GM10248 (cell line): ENCODE measurements around the gene RNF220.

Experiments used
- CTCF ChIA-PET: fragments of 300-600 bp; sonication (Branson Sonifier 250); formaldehyde crosslinking; extraction: SDS; loops from one replicate; lab custom pipeline; 2021; ENCODE audit warnings: antibody characterized with exemption; lab: Yijun Ruan, JAX
- POLR2A ChIA-PET: fragments of 350-650 bp; sonication (Branson Sonifier 250); formaldehyde crosslinking; extraction: SDS; loops from one replicate; lab custom pipeline; 2020; ENCODE audit warnings: antibody characterized with exemption; lab: Yijun Ruan, JAX
- DNase-seq: peaks from one replicate; pipeline ENCODE4 v3.0.0; 2012; ENCODE audit errors: extremely low spot score
- TF ChIP-seq, protein P1 (sequence below): IDR thresholded peaks from 2 replicates; pipeline ENCODE4 v1.5.1; 2012; ENCODE audit warnings: mild to moderate bottlenecking, low read depth; ENCODE audit errors: extremely low read depth, missing control alignments, control extremely low read depth

The RNF220 gene

DNA sequence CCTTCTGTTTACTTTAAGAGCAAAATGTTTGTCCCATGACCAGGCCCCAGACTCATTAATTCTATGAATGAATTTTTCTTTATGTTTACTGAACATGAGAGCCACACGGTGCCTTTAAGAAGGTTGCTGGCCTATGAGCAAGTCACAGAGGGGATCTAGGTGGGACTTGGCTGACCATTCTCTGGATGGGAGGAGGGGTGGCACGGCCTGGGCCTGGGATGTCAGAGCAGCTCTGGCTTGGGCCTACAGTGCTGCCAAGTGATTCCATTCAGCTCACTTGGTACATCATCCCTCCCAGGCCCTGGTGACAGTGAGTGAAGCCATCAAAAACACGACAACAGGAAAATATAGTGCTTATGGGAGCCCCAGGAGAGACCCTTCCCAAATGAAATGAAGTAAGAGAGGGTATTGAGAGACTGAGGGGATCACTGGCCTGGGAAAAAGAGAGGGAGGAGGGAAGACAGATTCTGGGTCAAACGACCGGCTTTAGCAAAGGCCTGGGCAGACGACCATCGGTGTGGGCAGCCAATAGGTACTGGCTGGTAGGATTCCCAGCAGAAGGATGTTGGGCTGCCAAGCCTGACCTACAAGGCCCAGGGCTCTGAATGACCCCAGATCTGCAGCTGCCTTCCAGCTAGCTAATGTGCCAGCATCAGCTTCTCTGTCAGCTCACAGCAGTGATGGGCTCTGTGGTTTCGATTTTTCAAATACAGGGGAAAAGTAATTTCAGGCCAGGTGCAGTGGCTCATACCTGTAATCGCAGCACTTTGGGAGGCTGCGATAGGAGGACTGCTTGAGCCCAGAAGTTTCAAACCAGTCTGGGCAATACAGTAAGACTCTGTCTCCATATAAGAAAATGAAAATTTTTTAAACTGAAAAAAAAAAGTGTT, 265.9 kb downstream of the RNF220 start:
- TF ChIP-seq, protein P1, sequence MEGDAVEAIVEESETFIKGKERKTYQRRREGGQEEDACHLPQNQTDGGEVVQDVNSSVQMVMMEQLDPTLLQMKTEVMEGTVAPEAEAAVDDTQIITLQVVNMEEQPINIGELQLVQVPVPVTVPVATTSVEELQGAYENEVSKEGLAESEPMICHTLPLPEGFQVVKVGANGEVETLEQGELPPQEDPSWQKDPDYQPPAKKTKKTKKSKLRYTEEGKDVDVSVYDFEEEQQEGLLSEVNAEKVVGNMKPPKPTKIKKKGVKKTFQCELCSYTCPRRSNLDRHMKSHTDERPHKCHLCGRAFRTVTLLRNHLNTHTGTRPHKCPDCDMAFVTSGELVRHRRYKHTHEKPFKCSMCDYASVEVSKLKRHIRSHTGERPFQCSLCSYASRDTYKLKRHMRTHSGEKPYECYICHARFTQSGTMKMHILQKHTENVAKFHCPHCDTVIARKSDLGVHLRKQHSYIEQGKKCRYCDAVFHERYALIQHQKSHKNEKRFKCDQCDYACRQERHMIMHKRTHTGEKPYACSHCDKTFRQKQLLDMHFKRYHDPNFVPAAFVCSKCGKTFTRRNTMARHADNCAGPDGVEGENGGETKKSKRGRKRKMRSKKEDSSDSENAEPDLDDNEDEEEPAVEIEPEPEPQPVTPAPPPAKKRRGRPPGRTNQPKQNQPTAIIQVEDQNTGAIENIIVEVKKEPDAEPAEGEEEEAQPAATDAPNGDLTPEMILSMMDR: no peak
- DNase-seq: no peak
- POLR2A ChIA-PET: interaction anchor here (0.6 kb wide), 1 partner anchor 133 kb away, joined by 4 read pairs; no protein-coding TSS in a partner anchor
- CTCF ChIA-PET: interaction anchor here (0.9 to 9.2 kb wide), 4 partner anchors 16 to 47 kb away, joined by 3 to 72 read pairs (median 3); no protein-coding TSS in a partner anchor

DNA sequence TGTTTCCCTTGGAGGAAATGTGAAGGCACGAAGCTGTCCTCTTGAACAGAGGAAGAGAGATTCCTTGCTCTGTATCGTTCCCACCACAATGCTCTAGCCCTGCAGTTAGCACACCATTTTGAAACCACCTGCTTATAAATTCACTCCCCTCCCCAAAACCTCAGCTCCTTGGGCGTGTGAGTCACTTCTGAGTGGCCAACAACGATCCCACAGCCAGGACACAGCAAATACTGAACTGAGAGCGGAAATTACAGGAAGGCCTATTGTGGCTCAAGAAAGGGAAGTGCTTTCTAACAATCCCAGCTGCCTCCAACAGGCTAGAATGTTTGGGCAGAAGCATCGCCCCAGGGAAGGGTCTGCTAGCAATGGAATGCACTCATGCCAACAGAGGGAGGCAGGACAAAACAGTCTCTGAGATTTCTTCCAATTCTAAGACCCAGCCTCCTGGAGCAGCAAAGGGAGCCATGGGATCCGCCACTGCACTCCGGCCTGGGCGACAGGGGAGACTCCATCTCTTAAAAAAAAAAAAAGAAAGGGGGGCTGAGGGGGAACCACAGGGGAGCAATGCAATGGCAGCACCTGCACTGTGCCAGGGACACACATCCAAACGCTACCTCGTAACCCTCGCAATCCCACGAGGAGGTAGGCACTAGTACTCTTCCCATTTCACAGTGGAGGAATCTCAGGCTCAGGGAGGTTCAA, 267.4 kb downstream of the RNF220 start:
- POLR2A ChIA-PET: interaction anchor here (1.0 to 1.4 kb wide), 2 partner anchors 31 to 34 kb away, joined by 3 to 5 read pairs; no protein-coding TSS in a partner anchor
- CTCF ChIA-PET: interaction anchor here (0.7 to 9.2 kb wide), 6 partner anchors 12 to 58 kb away, joined by 3 to 72 read pairs (median 4); partner anchors contain the start of gene RNU5D-1
- peak; percentile 56 for DNase-seq
- TF ChIP-seq, protein P1: no peak

DNA sequence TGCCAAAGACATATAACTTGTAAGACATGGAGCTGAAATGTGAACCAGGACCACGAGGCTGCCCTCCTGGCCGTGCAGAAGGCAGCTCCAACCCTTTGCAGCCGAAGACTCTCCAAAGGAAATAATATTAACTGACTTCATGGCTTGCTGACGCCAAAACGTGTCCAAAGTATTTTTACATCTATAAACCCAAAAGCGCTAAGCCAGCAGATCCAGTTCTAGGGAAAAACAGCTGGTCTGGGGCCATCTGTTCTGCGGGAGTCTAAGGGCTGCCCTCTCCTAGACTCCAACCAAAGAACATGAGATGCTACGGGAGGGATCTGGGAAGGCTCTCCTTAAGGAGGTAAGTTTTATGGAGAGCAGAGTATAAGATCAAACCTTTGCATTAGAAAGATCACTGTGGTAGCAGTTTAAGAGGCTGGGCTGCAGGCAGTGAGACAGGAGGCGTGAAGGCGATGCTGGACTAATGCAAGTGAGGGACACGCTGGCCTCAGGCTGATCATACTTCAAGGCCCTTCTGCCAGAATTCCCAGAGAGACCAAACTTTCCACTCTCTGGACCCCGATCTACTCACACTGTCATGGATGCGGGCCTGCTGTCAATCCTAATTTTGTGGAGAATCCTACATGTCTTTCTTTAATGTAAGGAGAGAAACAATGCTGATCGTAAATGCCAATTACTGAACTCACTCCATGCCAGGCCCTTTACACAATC, 268.1 kb downstream of the RNF220 start:
- TF ChIP-seq, protein P1: no peak
- POLR2A ChIA-PET: interaction anchor here (1.0 to 1.4 kb wide), 4 partner anchors 32 to 146 kb away, joined by 3 to 9 read pairs (median 5); no protein-coding TSS in a partner anchor
- DNase-seq: no peak
- CTCF ChIA-PET: interaction anchor here (1.0 to 9.2 kb wide), 9 partner anchors 9 to 56 kb away, joined by 3 to 72 read pairs (median 5); no protein-coding TSS in a partner anchor

DNA sequence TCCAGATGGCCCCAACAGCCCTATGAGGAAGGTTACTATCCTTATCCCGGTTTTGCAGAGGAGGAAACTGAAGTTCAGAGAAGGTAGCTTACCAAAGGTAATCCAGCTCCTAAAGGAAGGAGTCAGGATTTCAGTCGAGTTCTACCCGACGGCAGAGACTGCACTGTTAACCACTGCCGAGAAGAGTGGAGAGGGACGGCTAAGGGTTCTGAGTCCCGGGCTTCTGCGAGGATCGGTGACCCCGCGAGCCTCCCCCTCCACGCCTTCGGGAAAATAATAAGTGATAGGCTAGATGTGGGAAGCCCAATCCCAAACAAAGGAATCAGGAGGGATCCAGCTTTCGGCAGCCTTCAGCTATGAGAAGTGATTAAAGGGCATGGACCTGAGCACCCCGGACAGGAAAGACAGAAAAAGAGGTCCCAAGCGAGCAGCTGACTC, 268.6 kb downstream of the RNF220 start:
- TF ChIP-seq, protein P1: no peak
- DNase-seq: no peak
- CTCF ChIA-PET: interaction anchor here (0.8 to 9.2 kb wide), 10 partner anchors 9 to 56 kb away, joined by 3 to 72 read pairs (median 5); no protein-coding TSS in a partner anchor
- POLR2A ChIA-PET: interaction anchor here (0.8 to 1.3 kb wide), 7 partner anchors 10 to 145 kb away, joined by 3 to 9 read pairs (median 3); partner anchors contain the start of gene RPS8

DNA sequence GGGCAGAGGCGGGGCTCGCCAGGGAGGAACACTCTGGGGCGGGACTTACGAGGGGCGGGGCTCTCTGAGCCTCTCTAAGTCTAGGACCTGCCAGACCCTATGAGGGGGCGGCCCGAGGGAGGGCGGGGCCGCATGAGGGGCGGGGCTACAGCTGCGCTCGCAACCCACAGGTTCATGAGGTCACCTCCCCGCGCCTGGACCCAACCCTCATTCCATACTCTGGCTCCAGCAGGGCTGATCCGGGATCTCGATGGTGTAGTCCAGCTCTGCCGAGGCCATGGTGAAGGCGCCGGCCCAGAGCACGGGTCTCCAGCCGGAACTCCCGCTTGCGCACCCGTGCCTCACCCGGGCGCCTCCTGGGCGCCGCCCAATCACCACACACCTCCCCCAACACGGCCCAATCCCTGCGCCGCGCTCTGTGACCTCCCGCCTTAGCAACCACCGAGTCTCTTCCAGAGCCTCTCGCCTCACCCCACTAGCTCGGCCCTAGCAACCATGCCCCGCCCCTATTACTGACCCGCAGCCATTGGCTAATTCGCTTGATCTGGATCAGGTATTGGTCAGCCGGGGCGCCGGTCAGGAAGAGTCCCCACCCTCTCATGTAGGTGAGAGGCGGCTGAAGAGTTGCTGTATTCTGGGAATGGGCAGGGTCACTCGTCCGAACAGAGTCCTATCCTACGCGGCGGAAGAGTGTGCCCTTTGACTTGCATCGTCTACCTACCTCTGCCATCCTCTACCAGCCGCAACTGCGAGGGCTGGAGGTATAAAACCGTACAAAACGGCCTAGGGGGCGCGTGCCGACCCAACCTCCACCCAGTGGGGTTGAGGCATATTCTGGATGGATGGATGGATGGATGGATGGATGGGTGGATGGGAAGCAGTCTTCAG, 269.3 kb downstream of the RNF220 start, which contains the start of the genes ARMH1 and TMEM53:
TSS of gene ARMH1 (plus strand) at position 602 of the 888 bp plus-strand sequence. CDS start 14,984 bp downstream, outside the sequence.
TSS of gene TMEM53 (minus strand) at position 369 of the 888 bp plus-strand sequence. CDS start at position 279, 90 bp downstream.
- TF ChIP-seq, protein P1: no peak
- ChIA-PET POLR2A (interaction anchor here (0.8 to 1.3 kb wide), 7 partner anchors 10 to 145 kb away, joined by 3 to 9 read pairs (median 3); partner anchors contain the start of gene RPS8), CTCF (interaction anchor here (0.8 to 9.2 kb wide), 12 partner anchors 9 to 64 kb away, joined by 3 to 72 read pairs (median 5); no protein-coding TSS in a partner anchor)
- peak; percentile 97 for DNase-seq
